NT2/D1 (cell line): ENCODE data around the gene RPL13.

Experiments
- DNase-seq: peaks from one replicate; pipeline ENCODE4 v3.0.0-alpha.2; 2011; ENCODE audit warnings: low read depth, low spot score
- H3K27me3 ChIP-seq: 2 replicates; pipeline ENCODE4 v1.6.0; 2011; ENCODE audit warnings: mild to moderate bottlenecking; ENCODE audit not compliant: insufficient read length, insufficient read depth
- H3K36me3 ChIP-seq: 2 replicates; pipeline ENCODE4 v1.6.1; 2011; ENCODE audit warnings: mild to moderate bottlenecking, low read length, mixed read lengths; ENCODE audit not compliant: insufficient read depth, insufficient read length
- H3K4me1 ChIP-seq: 2 replicates; pipeline ENCODE4 v1.5.1; 2011; ENCODE audit not compliant: insufficient read depth, insufficient read length
- H3K4me3 ChIP-seq: 2 replicates; pipeline ENCODE4 v1.5.1; 2011; ENCODE audit warnings: low read depth; ENCODE audit not compliant: insufficient read length
- H3K9ac ChIP-seq: 2 replicates; pipeline ENCODE4 v1.6.0; 2011; ENCODE audit warnings: low read depth; ENCODE audit not compliant: insufficient read length
- H3K9me3 ChIP-seq: 2 replicates; pipeline ENCODE4 v1.5.1; 2011; ENCODE audit warnings: mild to moderate bottlenecking, low read length; ENCODE audit not compliant: insufficient read depth
- SUZ12 ChIP-seq: IDR thresholded peaks from 2 replicates; pipeline ENCODE4 v1.6.1; 2011; ENCODE audit not compliant: insufficient read length, insufficient read depth; ENCODE audit errors: extremely low read depth
- YY1 ChIP-seq: IDR thresholded peaks from 2 replicates; pipeline ENCODE4 v1.6.1; 2011; ENCODE audit not compliant: insufficient read length, insufficient read depth
- ZNF274 ChIP-seq: IDR thresholded peaks from 2 replicates; pipeline ENCODE4 v1.6.1; 2011; ENCODE audit warnings: mild to moderate bottlenecking, low read depth, low read length

RPL13 gene

DNA sequence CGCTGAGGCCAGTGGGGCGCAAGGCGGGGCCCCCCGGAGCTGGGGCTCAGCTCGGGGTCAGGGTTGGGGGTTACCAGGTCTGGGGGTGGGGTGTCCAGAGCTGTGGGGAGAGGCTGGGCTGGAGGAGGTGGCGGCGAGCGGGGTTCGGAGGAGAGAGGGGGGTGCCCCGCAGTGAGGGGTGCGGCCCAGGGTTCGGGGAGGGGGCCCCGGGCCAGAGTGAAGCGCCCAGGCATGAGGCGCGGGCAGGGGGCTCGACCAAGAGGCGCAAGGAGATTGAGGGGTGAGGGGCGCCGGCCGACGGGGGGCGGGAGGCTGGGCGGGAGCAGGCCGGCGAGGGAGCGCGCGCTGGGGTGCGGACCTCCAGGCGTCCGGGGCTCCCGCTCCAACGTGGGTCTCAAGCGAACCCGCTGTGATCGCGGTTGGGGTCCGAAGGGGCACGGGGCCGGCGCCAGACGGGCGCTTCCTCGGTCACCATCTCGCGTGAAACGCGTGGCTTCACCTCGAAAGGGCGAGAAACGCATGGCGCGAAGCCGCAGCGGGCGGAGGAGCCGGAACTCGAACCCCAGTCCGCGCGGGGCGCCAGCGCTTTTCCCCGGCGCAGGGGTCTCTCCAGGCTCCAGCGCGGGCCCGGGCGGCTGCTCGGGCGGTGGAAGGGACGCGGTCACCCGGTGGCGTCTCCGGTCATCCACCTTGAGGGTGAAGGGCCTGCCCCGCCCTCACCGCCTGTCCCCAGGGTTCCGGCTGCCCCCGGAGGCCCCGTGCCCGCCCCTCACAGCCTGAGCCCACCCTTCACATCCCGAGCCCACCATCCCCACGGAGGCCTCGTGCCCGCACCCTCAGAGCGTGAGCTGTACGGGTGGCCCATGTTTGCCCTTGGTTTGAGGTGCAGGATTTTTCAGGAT is 15.9 kb downstream of the RPL13 start:
- H3K36me3 ChIP-seq = peaks cover 31% of the 10 kb centered on the region
- peak overlapping the region; percentile 69 for H3K4me3 ChIP-seq
- peak overlapping the region; percentile 88 for H3K9ac ChIP-seq

DNA sequence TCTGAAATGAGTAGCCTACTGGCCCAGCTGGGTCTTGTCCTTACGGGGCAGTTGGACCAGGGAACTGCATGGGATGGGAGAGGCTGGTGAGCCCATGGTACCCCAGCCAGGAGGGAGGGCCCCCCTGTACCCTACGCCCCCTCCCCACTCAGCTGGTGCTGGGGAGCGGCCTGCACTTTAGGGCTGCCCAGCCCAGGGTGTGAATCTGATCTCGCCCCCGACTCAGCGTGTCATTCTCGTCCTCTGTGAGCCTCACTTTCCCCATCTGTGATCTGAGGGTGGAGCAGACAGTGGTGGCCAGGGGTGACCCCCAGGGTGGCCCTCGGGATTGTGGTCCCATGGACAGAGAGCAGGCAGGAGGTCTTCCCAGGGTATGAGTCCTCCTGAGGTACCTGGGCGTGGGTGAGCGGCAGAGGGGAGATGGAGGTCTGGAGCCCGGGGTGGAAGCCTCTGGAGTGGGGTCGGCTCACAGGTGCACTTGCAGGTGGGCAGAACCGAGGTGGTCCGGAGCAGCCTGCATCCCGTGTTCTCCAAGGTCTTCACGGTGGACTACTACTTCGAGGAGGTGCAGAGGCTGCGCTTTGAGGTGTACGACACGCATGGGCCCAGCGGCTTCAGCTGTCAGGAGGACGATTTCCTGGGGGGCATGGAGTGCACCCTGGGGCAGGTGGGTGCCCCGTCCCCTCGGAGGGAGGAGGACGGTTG is 16.7 kb downstream of the RPL13 start:
- Histone ChIP-seq H3K36me3 (peaks cover 39% of the 10 kb centered on the region), H3K4me1 (peaks cover 22% of the 10 kb centered on the region), H3K4me3 (no peak overlapping the region), H3K9ac (no peak overlapping the region), H3K9me3 (no peaks in the 10 kb centered on the region), H3K27me3 (peaks cover 7% of the 10 kb centered on the region)
- TF ChIP-seq YY1 (no peak), ZNF274 (no peak), SUZ12 (no peak)
- no peak for DNase-seq

More for the DNA sequence above, 15.9 kb downstream of the RPL13 start:
- Histone ChIP-seq H3K9me3 (no peaks in the 10 kb centered on the region), H3K4me1 (peaks cover 26% of the 10 kb centered on the region), H3K27me3 (peaks cover 7% of the 10 kb centered on the region)
- no peak for DNase-seq
- no peak for TF ChIP-seq ZNF274
- TF ChIP-seq YY1 = no peak
- TF ChIP-seq SUZ12 = no peak

DNA sequence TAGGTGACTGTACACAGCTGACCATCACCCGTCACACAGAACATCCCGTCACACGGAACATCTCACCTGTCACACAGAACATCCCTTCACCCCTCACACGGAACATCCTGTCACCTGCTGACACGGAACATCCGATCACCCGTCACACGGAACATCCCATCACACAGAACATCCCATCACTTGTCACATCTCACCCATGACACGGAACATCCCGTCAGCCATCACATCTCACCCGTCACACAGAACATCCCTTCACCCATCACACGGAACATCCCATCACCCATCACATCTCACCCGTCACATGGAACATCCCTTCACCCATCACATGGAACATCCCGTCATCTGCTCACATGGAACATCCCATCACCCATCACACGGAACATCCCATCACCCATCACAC is 18.9 kb downstream of the RPL13 start:
- Histone ChIP-seq H3K9me3 (no peaks in the 10 kb centered on the region), H3K4me1 (peaks cover 6% of the 10 kb centered on the region), H3K27me3 (peaks cover 7% of the 10 kb centered on the region), H3K4me3 (no peak overlapping the region), H3K9ac (no peak overlapping the region), H3K36me3 (peaks cover 60% of the 10 kb centered on the region)
- no peak for DNase-seq
- TF ChIP-seq ZNF274 (no peak), YY1 (no peak), SUZ12 (no peak)

DNA sequence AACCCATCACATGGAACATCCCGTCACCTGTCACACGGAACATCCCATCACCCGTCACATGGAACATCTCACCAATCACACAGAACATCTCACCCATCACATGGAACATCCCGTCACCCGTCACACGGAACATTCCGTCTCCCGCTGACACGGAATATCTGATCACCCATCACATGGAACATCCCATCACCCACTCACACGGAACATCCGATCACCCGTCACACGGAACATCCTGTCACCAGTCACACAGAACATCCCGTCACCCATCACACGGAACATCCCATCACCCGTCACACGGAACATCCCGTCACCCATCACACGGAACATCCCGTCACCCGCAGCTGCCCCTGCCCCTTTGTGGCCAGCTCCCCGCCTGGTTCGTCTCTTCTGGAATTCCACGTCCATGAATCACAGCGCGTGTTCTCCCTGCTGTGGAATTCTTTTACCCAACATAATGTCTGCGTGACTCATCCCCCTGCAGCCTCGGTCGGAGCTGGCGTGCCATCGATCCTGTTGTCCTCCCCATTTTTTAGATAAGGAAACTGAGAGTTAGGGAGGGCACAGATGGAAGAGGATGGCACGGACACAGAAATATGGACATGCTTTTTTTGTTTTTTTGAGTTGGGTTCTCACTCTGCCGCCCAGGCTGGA is 20.7 kb downstream of the RPL13 start:
- Histone ChIP-seq H3K4me1 (peaks cover 6% of the 10 kb centered on the region), H3K9ac (no peak overlapping the region), H3K27me3 (peaks cover 3% of the 10 kb centered on the region), H3K9me3 (no peaks in the 10 kb centered on the region), H3K36me3 (peaks cover 73% of the 10 kb centered on the region), H3K4me3 (no peak overlapping the region)
- DNase-seq = no peak
- no peak for TF ChIP-seq YY1
- no peak for TF ChIP-seq SUZ12
- TF ChIP-seq ZNF274 = no peak

DNA sequence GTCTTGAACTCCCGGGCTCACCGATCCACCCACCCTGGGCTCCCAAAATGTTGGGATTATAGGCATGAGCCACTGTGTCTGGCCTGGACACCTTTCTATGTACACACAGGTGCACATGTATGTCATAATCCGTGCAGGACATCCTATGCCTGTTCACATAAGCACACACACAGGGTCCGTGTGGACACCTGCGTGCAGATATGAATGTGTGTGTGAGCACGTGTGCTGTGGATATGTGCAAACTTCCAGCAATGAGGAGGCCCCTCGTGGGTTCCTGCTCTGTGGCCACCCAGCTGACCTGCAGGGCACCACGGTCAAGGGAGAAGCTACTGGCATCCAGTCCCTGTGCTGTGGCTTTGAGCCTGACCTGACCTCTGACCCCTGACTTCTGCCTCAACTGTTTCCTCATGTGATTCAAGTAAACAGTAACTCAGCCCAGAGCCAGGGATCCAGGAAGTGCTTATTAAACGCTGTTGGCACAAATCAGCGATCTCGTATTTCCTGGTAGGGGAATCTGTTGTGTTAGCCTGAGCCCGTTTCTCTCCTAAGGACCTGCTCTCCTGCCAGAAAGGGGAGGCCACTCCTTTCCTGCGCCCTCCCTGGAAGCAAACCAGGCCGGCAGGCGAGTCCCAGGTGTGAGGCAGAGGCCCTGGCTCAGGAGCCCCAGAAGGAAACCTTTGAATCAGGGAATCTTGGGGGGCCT is 21.5 kb downstream of the RPL13 start:
- no peak overlapping the region for H3K4me3 ChIP-seq
- H3K9ac ChIP-seq = no peak overlapping the region
- H3K27me3 ChIP-seq = no peaks in the 10 kb centered on the region
- no peak for DNase-seq
- no peak for TF ChIP-seq YY1
- TF ChIP-seq ZNF274 = no peak
- no peak for TF ChIP-seq SUZ12
- H3K4me1 ChIP-seq = peaks cover 3% of the 10 kb centered on the region
- H3K9me3 ChIP-seq = peaks cover 6% of the 10 kb centered on the region; the same call in 1 of the 2 replicates
- H3K36me3 ChIP-seq = peaks cover 80% of the 10 kb centered on the region

DNA sequence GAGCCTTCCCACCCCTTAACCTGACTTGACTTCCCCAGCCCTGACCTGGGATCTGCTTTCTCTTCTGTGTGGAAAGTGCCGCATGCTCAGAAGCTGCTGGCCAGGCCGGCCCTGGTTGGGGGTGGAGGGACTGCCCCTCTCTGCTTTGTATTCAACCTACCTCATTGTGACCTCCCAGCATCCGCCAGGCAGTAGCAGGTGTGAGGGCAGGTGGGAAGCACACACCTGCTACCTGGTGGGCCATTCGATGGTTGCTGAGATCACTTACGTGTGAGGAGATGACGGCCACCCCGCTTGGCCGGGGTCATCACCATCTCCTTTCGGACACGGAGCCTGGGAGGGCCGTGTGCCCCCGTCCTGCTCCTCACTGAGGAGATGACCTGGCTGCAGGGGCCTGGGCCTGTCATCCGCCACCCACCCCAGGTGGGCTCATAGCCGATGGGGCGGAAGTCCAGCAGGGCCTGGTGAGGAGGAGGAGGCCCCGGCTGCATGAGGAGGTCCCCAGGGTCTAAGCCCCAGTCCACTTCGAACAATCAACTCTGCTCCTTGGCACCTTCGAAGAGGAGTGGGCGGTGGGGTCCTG is 22.2 kb downstream of the RPL13 start:
- H3K27me3 ChIP-seq = no peaks in the 10 kb centered on the region
- no peak overlapping the region for H3K4me3 ChIP-seq
- H3K36me3 ChIP-seq = peaks cover 77% of the 10 kb centered on the region
- no peak overlapping the region for H3K9ac ChIP-seq
- peaks cover 11% of the 10 kb centered on the region; the same call in 1 of the 2 replicates for H3K9me3 ChIP-seq
- DNase-seq = no peak
- peaks cover 3% of the 10 kb centered on the region for H3K4me1 ChIP-seq
- no peak for TF ChIP-seq YY1
- no peak for TF ChIP-seq SUZ12
- no peak for TF ChIP-seq ZNF274
